HEK293 (cell line): Measurements from ENCODE around the gene SDE2.

Experiments used
- CTCF ChIA-PET: fragments of 350-600 bp; formaldehyde crosslinking; extraction: SDS; loops from one replicate; lab custom pipeline; 2021; ENCODE audit warnings: antibody characterized with exemption; lab: Yijun Ruan, JAX
- POLR2A ChIA-PET: fragments of 300-600 bp; formaldehyde crosslinking; extraction: SDS; loops from one replicate; lab custom pipeline; 2020; ENCODE audit warnings: antibody characterized with exemption, inconsistent platforms; lab: Yijun Ruan, JAX
- H3K27ac ChIP-seq: fragments of 200-500 bp; sonication (Bioruptor generic); 2 replicates; pipeline ENCODE4 v1.5.1; 2014; ENCODE audit warnings: low read depth, low read length, control low read depth, inconsistent platforms; ENCODE audit errors: extremely low read depth
- H3K36me3 ChIP-seq, 2 experiments: fragments of 200-500 bp in 1 of 2; sonication (Bioruptor generic) in 1 of 2; 1 replicate in 1 of 2; 2 replicates in 1 of 2; pipeline ENCODE4 v1.5.1; 2014 to 2017; ENCODE audit warnings: inconsistent platforms in 2 of 2, low read length in 2 of 2; ENCODE audit not compliant: control insufficient read depth in 2 of 2, insufficient read depth in 1 of 2
- H3K4me1 ChIP-seq: fragments of 200-500 bp; sonication (Bioruptor generic); 2 replicates; pipeline ENCODE4 v1.5.1; 2014; ENCODE audit warnings: mild to moderate bottlenecking, low read length, inconsistent platforms; ENCODE audit not compliant: control insufficient read depth, insufficient read depth
- H3K4me3 ChIP-seq: 2 replicates; pipeline ENCODE4 v1.5.1; 2011; ENCODE audit warnings: low read depth, mild to moderate bottlenecking, control low read depth, low read length, moderate library complexity
- H3K9me3 ChIP-seq: fragments of 200-500 bp; sonication (Bioruptor generic); 2 replicates; pipeline ENCODE4 v1.5.1; 2014; ENCODE audit warnings: low read depth, low read length, inconsistent platforms; ENCODE audit not compliant: control insufficient read depth, insufficient read depth
- ATF2 ChIP-seq: fragments of 450-650 bp; formaldehyde crosslinking; IDR thresholded peaks from 2 replicates; pipeline ENCODE4 v1.5.1; 2016; ENCODE audit warnings: missing biosample characterization, missing genetic modification characterization, low read depth
- BCL11A ChIP-seq: fragments of 450-650 bp; formaldehyde crosslinking; IDR thresholded peaks from 2 replicates; pipeline ENCODE4 v1.5.1; 2016; ENCODE audit warnings: low read depth, missing biosample characterization, missing genetic modification characterization
- HOXA7 ChIP-seq: sonication (generic); formaldehyde crosslinking; IDR thresholded peaks from 2 replicates; pipeline ENCODE4 v1.8.1; 2022; ENCODE audit warnings: missing genetic modification reagents, borderline replicate concordance
- KLF17 ChIP-seq: fragments of 450-650 bp; formaldehyde crosslinking; IDR thresholded peaks from 2 replicates; pipeline ENCODE4 v1.5.1; 2016; ENCODE audit warnings: missing biosample characterization, missing genetic modification characterization
- MEIS1 ChIP-seq: sonication (generic); formaldehyde crosslinking; IDR thresholded peaks from 2 replicates; pipeline ENCODE4 v1.8.1; 2022; ENCODE audit warnings: missing genetic modification reagents, mild to moderate bottlenecking, borderline replicate concordance
- SCRT1 ChIP-seq: fragments of 450-650 bp; formaldehyde crosslinking; IDR thresholded peaks from 2 replicates; pipeline ENCODE4 v1.5.1; 2016; ENCODE audit warnings: missing biosample characterization, missing genetic modification characterization, borderline replicate concordance
- SP3 ChIP-seq: fragments of 450-650 bp; formaldehyde crosslinking; IDR thresholded peaks from 2 replicates; pipeline ENCODE4 v1.5.1; 2016; ENCODE audit warnings: missing biosample characterization, missing genetic modification characterization
- SP7 ChIP-seq: fragments of 450-650 bp; formaldehyde crosslinking; IDR thresholded peaks from 2 replicates; pipeline ENCODE4 v1.5.1; 2016; ENCODE audit warnings: missing biosample characterization, missing genetic modification characterization
- ZBTB1 ChIP-seq: fragments of 450-650 bp; formaldehyde crosslinking; IDR thresholded peaks from 2 replicates; pipeline ENCODE4 v1.5.1; 2016; ENCODE audit warnings: missing biosample characterization, missing genetic modification characterization
- ZBTB48 ChIP-seq: fragments of 450-650 bp; formaldehyde crosslinking; IDR thresholded peaks from 2 replicates; pipeline ENCODE4 v1.5.1; 2016; ENCODE audit warnings: missing biosample characterization, missing genetic modification characterization
- ZBTB8A ChIP-seq: fragments of 450-650 bp; formaldehyde crosslinking; IDR thresholded peaks from 2 replicates; pipeline ENCODE4 v1.5.1; 2016; ENCODE audit warnings: missing biosample characterization, missing genetic modification characterization
- ZNF10 ChIP-seq: fragments of 450-650 bp; formaldehyde crosslinking; IDR thresholded peaks from 2 replicates; pipeline ENCODE4 v1.5.1; 2017; ENCODE audit warnings: missing biosample characterization, missing genetic modification characterization
- ZNF16 ChIP-seq: fragments of 450-650 bp; formaldehyde crosslinking; IDR thresholded peaks from 2 replicates; pipeline ENCODE4 v1.5.1; 2016; ENCODE audit warnings: low read depth, missing biosample characterization, missing genetic modification characterization
- ZNF18 ChIP-seq: fragments of 450-650 bp; formaldehyde crosslinking; IDR thresholded peaks from 2 replicates; pipeline ENCODE4 v1.5.1; 2016; ENCODE audit warnings: missing biosample characterization, missing genetic modification characterization
- ZNF24 ChIP-seq: fragments of 450-650 bp; formaldehyde crosslinking; IDR thresholded peaks from 2 replicates; pipeline ENCODE4 v1.5.1; 2016; ENCODE audit warnings: missing biosample characterization, missing genetic modification characterization
- ZNF311 ChIP-seq: fragments of 450-650 bp; formaldehyde crosslinking; IDR thresholded peaks from 2 replicates; pipeline ENCODE4 v1.5.1; 2017; ENCODE audit warnings: missing biosample characterization, missing genetic modification characterization, borderline replicate concordance
- ZNF391 ChIP-seq: fragments of 450-650 bp; formaldehyde crosslinking; IDR thresholded peaks from 2 replicates; pipeline ENCODE4 v1.5.1; 2016; ENCODE audit warnings: low read depth, missing biosample characterization, missing genetic modification characterization, borderline replicate concordance
- ZNF394 ChIP-seq: fragments of 450-650 bp; formaldehyde crosslinking; IDR thresholded peaks from 2 replicates; pipeline ENCODE4 v1.5.1; 2016; ENCODE audit warnings: missing biosample characterization, missing genetic modification characterization, mild to moderate bottlenecking, moderate library complexity, borderline replicate concordance
- ZNF404 ChIP-seq: fragments of 450-650 bp; formaldehyde crosslinking; IDR thresholded peaks from 2 replicates; pipeline ENCODE4 v1.5.1; 2017; ENCODE audit warnings: missing biosample characterization, missing genetic modification characterization
- ZNF514 ChIP-seq: fragments of 450-650 bp; formaldehyde crosslinking; IDR thresholded peaks from 2 replicates; pipeline ENCODE4 v1.5.1; 2016; ENCODE audit warnings: missing biosample characterization, missing genetic modification characterization
- ZNF521 ChIP-seq: fragments of 450-650 bp; formaldehyde crosslinking; IDR thresholded peaks from 2 replicates; pipeline ENCODE4 v1.5.1; 2017; ENCODE audit warnings: missing biosample characterization, mild to moderate bottlenecking, missing genetic modification characterization
- ZNF529 ChIP-seq: fragments of 450-650 bp; formaldehyde crosslinking; IDR thresholded peaks from 2 replicates; pipeline ENCODE4 v1.5.1; 2017; ENCODE audit warnings: missing genetic modification characterization, missing biosample characterization; ENCODE audit not compliant: insufficient replicate concordance
- ZNF549 ChIP-seq: fragments of 450-650 bp; IDR thresholded peaks from 2 replicates; pipeline ENCODE4 v1.5.1; 2018; ENCODE audit warnings: missing biosample characterization, missing genetic modification characterization, mild to moderate bottlenecking, inconsistent platforms, moderate library complexity
- ZNF639 ChIP-seq: fragments of 450-650 bp; formaldehyde crosslinking; IDR thresholded peaks from 2 replicates; pipeline ENCODE4 v1.5.1; 2016; ENCODE audit warnings: missing biosample characterization, missing genetic modification characterization
- ZNF692 ChIP-seq: fragments of 450-650 bp; formaldehyde crosslinking; IDR thresholded peaks from 2 replicates; pipeline ENCODE4 v1.5.1; 2016; ENCODE audit warnings: missing biosample characterization, missing genetic modification characterization
- ZNF747 ChIP-seq: fragments of 450-650 bp; formaldehyde crosslinking; IDR thresholded peaks from 2 replicates; pipeline ENCODE4 v1.5.1; 2016; ENCODE audit warnings: missing biosample characterization, missing genetic modification characterization
- ZNF776 ChIP-seq: fragments of 450-650 bp; formaldehyde crosslinking; IDR thresholded peaks from 2 replicates; pipeline ENCODE4 v1.5.0; 2017; ENCODE audit warnings: missing biosample characterization, missing genetic modification characterization, borderline replicate concordance

SDE2 gene

GRCh38 chr1:225973158-225973557, 26.0 kb downstream of the SDE2 start (continued):
- TF ChIP-seq ZNF529 (no peak), ZNF18 (tag by site-specific recombination) (no peak), ZNF549 (tag by site-specific recombination) (no peak), BCL11A (tag by site-specific recombination) (no peak), ZNF24 (no peak), ZNF394 (tag by site-specific recombination) (no peak), KLF17 (tag by site-specific recombination) (0 out of 2 replicates have a peak, but pooled peaks have one; percentile 38), ZNF514 (tag by site-specific recombination) (no peak), SCRT1 (tag by site-specific recombination) (peak; percentile 86), ZNF404 (tag by site-specific recombination) (no peak), ZNF747 (tag by site-specific recombination) (no peak), ZBTB1 (tag by site-specific recombination) (no peak), SP7 (tag by site-specific recombination) (peak; percentile 17; the same call in 1 of the 2 replicates)

GRCh38 chr1:225972344-225973152, 26.6 kb downstream of the SDE2 start:
- Histone ChIP-seq H3K4me1 (no peaks in the 10 kb centered on the region), H3K36me3 (peaks cover 0 to 2% of the 10 kb centered on the region in 2 experiments; a peak in 2 of 3 replicates), H3K27ac (no peak overlapping the region), H3K9me3 (no peaks in the 10 kb centered on the region), H3K4me3 (no peak overlapping the region)
- CTCF ChIA-PET, result interaction anchor here (0.6 to 6.5 kb wide), 15 partner anchors 9 to 504 kb away, joined by 3 to 161 read pairs (median 4); partner anchors contain the start of genes PYCR2 and SRP9
- POLR2A ChIA-PET, result no interaction called here
- TF ChIP-seq ZNF521 (tag by site-specific recombination) (no peak), ZBTB8A (tag by site-specific recombination) (no peak), SP3 (tag by site-specific recombination) (no peak), ZNF692 (no peak), HOXA7 (CRISPR knock-in tag) (no peak), ZNF311 (tag by site-specific recombination) (no peak), ZBTB48 (no peak), MEIS1 (no peak), ZNF776 (tag by site-specific recombination) (no peak), ATF2 (tag by site-specific recombination) (no peak), ZNF391 (tag by site-specific recombination) (no peak), ZNF10 (tag by site-specific recombination) (no peak), ZNF16 (tag by site-specific recombination) (no peak), ZNF639 (tag by site-specific recombination) (no peak)
